ELR (cell line): ENCODE results near the gene TMEM114.

Source experiments
- DNase-seq: peaks from one replicate; pipeline ENCODE4 v3.0.0-alpha.2; 2015; ENCODE audit warnings: low read depth

The TMEM114 gene

GRCh38 chr16:8611122-8611521 lies 20.8 kb upstream of the TMEM114 start:
- DNase-seq = no peak

- DNase-seq = no peak
Observed at GRCh38 chr16:8607214-8607613, 16.9 kb upstream of the TMEM114 start.

- no peak for DNase-seq
Observed at GRCh38 chr16:8605554-8605953, 15.2 kb upstream of the TMEM114 start.

- DNase-seq = no peak
Observed at GRCh38 chr16:8600144-8600775, 9.9 kb upstream of the TMEM114 start.

- DNase-seq = no peak
Observed at GRCh38 chr16:8596581-8596980, 6.3 kb upstream of the TMEM114 start.

GRCh38 chr16:8595783-8596182 lies 5.5 kb upstream of the TMEM114 start:
- no peak for DNase-seq

- DNase-seq = no peak
Observed at GRCh38 chr16:8594149-8594666, 3.9 kb upstream of the TMEM114 start.

GRCh38 chr16:8591451-8591850 lies 1.1 kb upstream of the TMEM114 start:
- DNase-seq = no peak

GRCh38 chr16:8590811-8591210 lies 500 bp upstream of the TMEM114 start:
- DNase-seq = no peak

GRCh38 chr16:8589057-8589899 lies 1.0 kb downstream of the TMEM114 start:
- DNase-seq = no peak

- DNase-seq = no peak
Observed at GRCh38 chr16:8588682-8589056, 1.6 kb downstream of the TMEM114 start.

GRCh38 chr16:8587065-8587464 lies 3.2 kb downstream of the TMEM114 start:
- no peak for DNase-seq

GRCh38 chr16:8585857-8586256 lies 4.5 kb downstream of the TMEM114 start:
- no peak for DNase-seq

- no peak for DNase-seq
Observed at GRCh38 chr16:8585041-8585440, 5.3 kb downstream of the TMEM114 start.

GRCh38 chr16:8583732-8584131 lies 6.6 kb downstream of the TMEM114 start:
- DNase-seq = no peak

- peak; percentile 48 for DNase-seq
Observed at GRCh38 chr16:8583199-8583598, 7.1 kb downstream of the TMEM114 start.

- no peak for DNase-seq
Observed at GRCh38 chr16:8581831-8582580, 8.3 kb downstream of the TMEM114 start.

- no peak for DNase-seq
Observed at GRCh38 chr16:8579559-8579958, 10.8 kb downstream of the TMEM114 start.

- no peak for DNase-seq
Observed at GRCh38 chr16:8577678-8578304, 12.5 kb downstream of the TMEM114 start.

GRCh38 chr16:8576141-8577004 lies 13.9 kb downstream of the TMEM114 start:
- DNase-seq = no peak

- DNase-seq = no peak
Observed at GRCh38 chr16:8575399-8575798, 14.9 kb downstream of the TMEM114 start.
